Glutamatergic neuron (in vitro differentiated cells): ENCODE data around the gene PLEKHD1. TPM values are rescaled to one million over a fixed set of nuclear protein-coding genes. Genes with fewer than 3 reads are reported as not detected.
A peak's percentile ranks its signal among the peaks of the same experiment; 100 is the strongest.

Experiments
- DNase-seq: peaks from one replicate; pipeline ENCODE4 v3.0.0; 2022
- H3K27ac Mint-ChIP-seq: one replicate; pipeline ENCODE4 v1.8.0; 2020; ENCODE audit warnings: mild to moderate bottlenecking, mixed read lengths, inconsistent platforms; ENCODE audit not compliant: unreplicated experiment
- H3K27me3 Mint-ChIP-seq: one replicate; pipeline ENCODE4 v1.8.0; 2020; ENCODE audit warnings: mild to moderate bottlenecking, moderate library complexity, mixed read lengths, inconsistent platforms; ENCODE audit not compliant: unreplicated experiment
- H3K36me3 Mint-ChIP-seq: one replicate; pipeline ENCODE4 v1.8.0; 2020; ENCODE audit warnings: mild to moderate bottlenecking, mixed read lengths, inconsistent platforms; ENCODE audit not compliant: unreplicated experiment
- H3K4me1 Mint-ChIP-seq: one replicate; pipeline ENCODE4 v1.8.0; 2020; ENCODE audit warnings: mild to moderate bottlenecking, low read depth, mixed read lengths, inconsistent platforms; ENCODE audit not compliant: unreplicated experiment
- H3K4me3 Mint-ChIP-seq: one replicate; pipeline ENCODE4 v1.8.0; 2020; ENCODE audit warnings: mild to moderate bottlenecking, mixed read lengths, inconsistent platforms; ENCODE audit not compliant: unreplicated experiment
- H3K9me3 Mint-ChIP-seq: one replicate; pipeline ENCODE4 v1.8.0; 2020; ENCODE audit warnings: mild to moderate bottlenecking, moderate library complexity, mixed read lengths, inconsistent platforms; ENCODE audit not compliant: unreplicated experiment
- CTCF ChIP-seq: fragments of 200-600 bp; sonication (generic); IDR thresholded peaks from one replicate; pipeline ENCODE4 v1.5.0; 2021; ENCODE audit not compliant: partially characterized antibody, unreplicated experiment
- total RNA-seq: library from RNA; stranded (reverse); fragmentation: NEBNext Ultra II Directional; extraction: Animal tissue kit (Norgen Biotek cat#: 25700); gene quantifications from one replicate; pipeline ENCODE4 v1.2.1, GENCODE V29; 2021; ENCODE audit not compliant: unreplicated experiment

Gene PLEKHD1
- total RNA-seq, 1 donor from 2014 or later: 1.3 TPM

GRCh38 chr14:69480136-69480535 lies 4.4 kb upstream of the PLEKHD1 start:
- no peaks in the 10 kb centered on the region for H3K4me1 Mint-ChIP-seq
- H3K27ac Mint-ChIP-seq: no peak overlapping the region
- no peak overlapping the region for H3K4me3 Mint-ChIP-seq
- peaks cover 7% of the 10 kb centered on the region for H3K9me3 Mint-ChIP-seq
- H3K27me3 Mint-ChIP-seq: peaks cover 13% of the 10 kb centered on the region
- no peak for DNase-seq
- peaks cover 7% of the 10 kb centered on the region for H3K36me3 Mint-ChIP-seq
- TF ChIP-seq CTCF: no peak

GRCh38 chr14:69481815-69482568 lies 2.5 kb upstream of the PLEKHD1 start:
- peaks cover 21% of the 10 kb centered on the region for H3K27me3 Mint-ChIP-seq
- H3K4me3 Mint-ChIP-seq: no peak overlapping the region
- peaks cover 10% of the 10 kb centered on the region for H3K9me3 Mint-ChIP-seq
- H3K36me3 Mint-ChIP-seq: peaks cover 7% of the 10 kb centered on the region
- H3K27ac Mint-ChIP-seq: no peak overlapping the region
- H3K4me1 Mint-ChIP-seq: peaks cover 3% of the 10 kb centered on the region
- TF ChIP-seq CTCF: no peak
- DNase-seq: no peak

GRCh38 chr14:69483765-69484443 lies 624 bp upstream of the PLEKHD1 start:
- peak overlapping the region; percentile 79 for H3K4me3 Mint-ChIP-seq
- H3K36me3 Mint-ChIP-seq: peaks cover 7% of the 10 kb centered on the region
- H3K9me3 Mint-ChIP-seq: peaks cover 11% of the 10 kb centered on the region
- peaks cover 8% of the 10 kb centered on the region for H3K4me1 Mint-ChIP-seq
- H3K27ac Mint-ChIP-seq: no peak overlapping the region
- peak; percentile 34 for DNase-seq
- peaks cover 22% of the 10 kb centered on the region for H3K27me3 Mint-ChIP-seq
- no peak for TF ChIP-seq CTCF

- peaks cover 11% of the 10 kb centered on the region for H3K9me3 Mint-ChIP-seq
- peaks cover 19% of the 10 kb centered on the region for H3K27me3 Mint-ChIP-seq
- no peak overlapping the region for H3K27ac Mint-ChIP-seq
- H3K36me3 Mint-ChIP-seq: peaks cover 7% of the 10 kb centered on the region
- TF ChIP-seq CTCF: no peak
- no peak for DNase-seq
- peaks cover 8% of the 10 kb centered on the region for H3K4me1 Mint-ChIP-seq
- no peak overlapping the region for H3K4me3 Mint-ChIP-seq
Measured at GRCh38 chr14:69485315-69485660, 760 bp downstream of the PLEKHD1 start.

- no peak for TF ChIP-seq CTCF
- Mint-ChIP-seq H3K4me1 (peaks cover 8% of the 10 kb centered on the region), H3K36me3 (peaks cover 7% of the 10 kb centered on the region), H3K9me3 (peaks cover 11% of the 10 kb centered on the region), H3K27me3 (peaks cover 19% of the 10 kb centered on the region), H3K27ac (no peak overlapping the region), H3K4me3 (no peak overlapping the region)
- DNase-seq: no peak
Measured at GRCh38 chr14:69485701-69486100, 1.2 kb downstream of the PLEKHD1 start.
